BJ (cell line): ENCODE measurements around the gene PRELID3B. TPM values are rescaled to one million over a fixed set of nuclear protein-coding genes. Genes with fewer than 3 reads are reported as not detected.

Experiments
- CTCF ChIA-PET: fragments of 350-600 bp; formaldehyde crosslinking; extraction: SDS; loops from one replicate; lab custom pipeline; 2021; ENCODE audit warnings: antibody characterized with exemption, inconsistent platforms; lab: Yijun Ruan, JAX
- POLR2A ChIA-PET: fragments of 300-600 bp; sonication (Branson Sonifier 250); formaldehyde crosslinking; extraction: SDS; loops from one replicate; lab custom pipeline; 2021; ENCODE audit warnings: antibody characterized with exemption; lab: Charles Lee
- DNase-seq: peaks from one replicate; pipeline ENCODE4 v3.0.0-alpha.2; 2011; ENCODE audit warnings: low read depth
- H3K27me3 ChIP-seq: 2 replicates; pipeline ENCODE4 v1.6.0; 2011; ENCODE audit warnings: low read length; ENCODE audit not compliant: control insufficient read depth, insufficient read depth
- H3K36me3 ChIP-seq: 2 replicates; pipeline ENCODE4 v1.5.1; 2011; ENCODE audit warnings: low read length; ENCODE audit not compliant: control insufficient read depth, insufficient read depth
- H3K4me3 ChIP-seq: 2 replicates; pipeline ENCODE4 v1.5.1; 2011; ENCODE audit warnings: low read depth, mild to moderate bottlenecking, control low read depth, low read length
- CTCF ChIP-seq: IDR thresholded peaks from 2 replicates; pipeline ENCODE4 v1.5.1; 2011; ENCODE audit warnings: low read depth, mild to moderate bottlenecking, control low read depth, inconsistent platforms, low read length, moderate library complexity; ENCODE audit not compliant: insufficient read depth
- polyA plus RNA-seq: library from polyadenylated mRNA; depleted of rRNA; stranded (reverse); fragments of >200 nt; gene quantifications from 2 replicates; pipeline ENCODE4 v1.2.3, GENCODE V29; 2011

PRELID3B gene
- polyA plus RNA-seq, 1 experiment, result 76.0 TPM

- Histone ChIP-seq H3K4me3 (no peak overlapping the region), H3K27me3 (no peaks in the 10 kb centered on the region), H3K36me3 (peaks cover 13% of the 10 kb centered on the region)
- DNase-seq, result no peak
- ChIA-PET POLR2A (no interaction called here), CTCF (interaction anchor here (1.5 kb wide), 1 partner anchor 189 kb away, joined by 4 read pairs; no protein-coding TSS in a partner anchor)
- no peak for TF ChIP-seq CTCF
Observed at GRCh38 chr20:59033093-59033492, 9.5 kb downstream of the PRELID3B start.

GRCh38 chr20:59032713-59033059 lies 9.9 kb downstream of the PRELID3B start:
- no peak for DNase-seq
- peak; percentile 29; the same call in 1 of the 2 replicates for TF ChIP-seq CTCF
- H3K36me3 ChIP-seq, result peaks cover 11% of the 10 kb centered on the region
- peak overlapping the region; percentile 75 for H3K4me3 ChIP-seq
- CTCF ChIA-PET, result interaction anchor here (1.0 to 1.5 kb wide), 3 partner anchors 9 to 190 kb away, joined by 3 to 6 read pairs (median 4); no protein-coding TSS in a partner anchor
- POLR2A ChIA-PET, result no interaction called here
- H3K27me3 ChIP-seq, result no peaks in the 10 kb centered on the region

- ChIA-PET CTCF (interaction anchor here (0.6 to 1.5 kb wide), 6 partner anchors 9 to 721 kb away, joined by 3 to 6 read pairs (median 4); no protein-coding TSS in a partner anchor), POLR2A (no interaction called here)
- Histone ChIP-seq H3K36me3 (peaks cover 7% of the 10 kb centered on the region), H3K27me3 (no peaks in the 10 kb centered on the region), H3K4me3 (peak within 1 kb of the TSS; percentile 75)
- no peak for TF ChIP-seq CTCF
- DNase-seq, result peak; percentile 68
Observed at GRCh38 chr20:59032023-59032712, 10.4 kb downstream of the PRELID3B start, which contains the start of gene ATP5F1E. ATP5F1E (minus strand) TSS chr20:59032335; CDS start chr20:59032251, 84 bp downstream.

GRCh38 chr20:59031564-59032022 lies 11.0 kb downstream of the PRELID3B start:
- CTCF ChIA-PET, result interaction anchor here (0.6 to 1.2 kb wide), 4 partner anchors 12 to 721 kb away, joined by 3 to 4 read pairs (median 3); no protein-coding TSS in a partner anchor

More at GRCh38 chr20:59031564-59032022, 11.0 kb downstream of the PRELID3B start:
- no peaks in the 10 kb centered on the region for H3K27me3 ChIP-seq
- H3K4me3 ChIP-seq, result peak overlapping the region; percentile 75
- DNase-seq, result no peak
- POLR2A ChIA-PET, result interaction anchor here (0.5 kb wide), 1 partner anchor 575 kb away, joined by 3 read pairs; no protein-coding TSS in a partner anchor
- peaks cover 6% of the 10 kb centered on the region for H3K36me3 ChIP-seq
- TF ChIP-seq CTCF, result no peak
